Activated CD4-positive, alpha-beta memory T cell treated with anti-CD3 and anti-CD28 coated beads for 36 hours (primary cell): ENCODE results near the gene TLE7. TPM values are rescaled to one million over a fixed set of nuclear protein-coding genes. Genes with fewer than 3 reads are reported as not detected.

Experiments used
- CTCF ChIA-PET: fragments of 350-600 bp; sonication (Branson Sonifier 250); formaldehyde crosslinking; loops from one replicate; lab custom pipeline; 2021; ENCODE audit warnings: antibody characterized with exemption, inconsistent platforms; lab: Charles Lee
- POLR2A ChIA-PET: fragments of 350-600 bp; sonication (Branson Sonifier 250); formaldehyde crosslinking; loops from one replicate; lab custom pipeline; 2021; ENCODE audit warnings: antibody characterized with exemption; lab: Charles Lee
- DNase-seq: peaks from one replicate; pipeline ENCODE4 v3.0.0-alpha.2; 2020
- H3K27ac Mint-ChIP-seq: one replicate; pipeline ENCODE4 v1.8.0; 2021; ENCODE audit warnings: mixed read lengths
- H3K27me3 Mint-ChIP-seq: one replicate; pipeline ENCODE4 v1.8.0; 2021; ENCODE audit warnings: mixed read lengths
- H3K36me3 Mint-ChIP-seq: one replicate; pipeline ENCODE4 v1.8.0; 2021; ENCODE audit warnings: mixed read lengths
- H3K4me1 Mint-ChIP-seq: one replicate; pipeline ENCODE4 v1.8.0; 2021; ENCODE audit warnings: low read depth, mixed read lengths
- H3K4me3 Mint-ChIP-seq: one replicate; pipeline ENCODE4 v1.8.0; 2021; ENCODE audit warnings: mild to moderate bottlenecking, mixed read lengths
- H3K9me3 Mint-ChIP-seq: one replicate; pipeline ENCODE4 v1.8.0; 2021; ENCODE audit warnings: mixed read lengths
- intact Hi-C: fragments of 100-400 bp; cut with micrococcal nuclease; formaldehyde crosslinking; loops from one replicate; pipeline ENCODE4 v1.15.1; 2023
- total RNA-seq, 2 experiments: library from RNA; stranded (reverse); gene quantifications; one replicate each; pipeline ENCODE4 v1.2.3, GENCODE V29; 2021

Gene TLE7
- total RNA-seq, 2 experiments from 2014 or later: not detected

DNA sequence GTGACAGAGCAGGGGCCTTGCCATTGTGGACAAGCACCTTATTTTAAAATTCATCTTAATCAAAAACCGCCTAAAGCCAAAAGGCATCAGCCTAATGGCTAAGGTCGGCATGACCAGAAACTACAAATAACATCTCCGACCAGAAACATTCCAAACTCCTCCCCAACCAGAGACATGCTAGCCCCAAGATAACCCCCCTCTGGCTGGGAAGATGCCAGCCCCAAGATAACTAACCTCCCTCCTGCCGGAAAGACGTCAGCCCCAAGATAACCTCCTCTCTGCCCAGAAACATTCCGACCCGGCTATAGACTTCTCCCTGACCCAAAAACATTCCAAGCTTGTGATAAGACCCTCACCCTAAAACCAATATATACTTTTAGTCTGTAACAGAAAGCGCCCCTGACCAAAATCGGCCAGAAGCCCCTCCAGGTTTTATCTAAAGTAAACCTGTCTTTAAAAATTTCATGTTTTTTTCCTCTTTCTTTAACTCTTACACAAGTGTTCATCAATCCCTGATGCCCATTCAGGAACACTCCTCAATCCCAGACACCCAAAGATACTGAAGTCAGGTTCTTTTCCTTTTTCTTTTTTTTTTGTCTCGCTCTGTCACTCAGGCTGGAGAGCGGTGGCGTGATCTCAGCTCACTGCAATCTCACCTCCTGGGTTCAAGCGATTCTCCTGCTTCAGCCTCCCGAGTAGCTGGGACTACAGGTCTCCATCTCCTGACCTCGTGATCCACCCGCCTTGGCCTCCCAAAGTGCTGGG is 32.7 kb downstream of the TLE7 start:
- ChIA-PET POLR2A (no interaction called here), CTCF (interaction anchor here (3.3 kb wide), 1 partner anchor 202 kb away, joined by 17 read pairs; no protein-coding TSS in a partner anchor)
- Mint-ChIP-seq H3K4me3 (no peak overlapping the region), H3K27ac (no peak overlapping the region), H3K27me3 (peaks cover 27% of the 10 kb centered on the region), H3K4me1 (peaks cover 8% of the 10 kb centered on the region), H3K9me3 (no peaks in the 10 kb centered on the region), H3K36me3 (no peaks in the 10 kb centered on the region)
- intact Hi-C loops: no loop called here
- DNase-seq: no peak

DNA sequence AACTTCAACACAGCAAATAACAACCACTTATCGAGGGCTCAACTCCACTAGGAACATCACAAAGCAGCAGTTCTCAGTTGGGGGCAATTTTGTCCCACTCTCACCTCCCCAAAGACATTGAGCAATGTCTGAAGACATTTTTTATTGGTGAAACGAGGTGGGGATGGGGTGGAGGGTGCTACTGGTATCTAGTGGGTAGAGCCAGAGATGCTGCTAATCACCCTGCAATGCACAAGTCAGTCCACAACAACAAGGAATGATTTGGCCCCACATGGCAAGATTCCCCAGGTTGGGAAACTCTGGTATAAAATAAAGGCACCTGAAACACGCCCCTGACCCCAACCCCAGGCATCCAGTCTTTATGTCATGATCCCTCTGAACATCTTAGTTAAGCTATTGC is 33.3 kb downstream of the TLE7 start:
- intact Hi-C loops: no loop called here
- no peaks in the 10 kb centered on the region for H3K36me3 Mint-ChIP-seq
- no peak overlapping the region for H3K27ac Mint-ChIP-seq
- no peak overlapping the region for H3K4me3 Mint-ChIP-seq
- H3K4me1 Mint-ChIP-seq: peaks cover 8% of the 10 kb centered on the region
- no peaks in the 10 kb centered on the region for H3K9me3 Mint-ChIP-seq
- peaks cover 25% of the 10 kb centered on the region for H3K27me3 Mint-ChIP-seq
- DNase-seq: no peak
- CTCF ChIA-PET: interaction anchor here (3.3 kb wide), 1 partner anchor 202 kb away, joined by 17 read pairs; no protein-coding TSS in a partner anchor
- POLR2A ChIA-PET: no interaction called here

DNA sequence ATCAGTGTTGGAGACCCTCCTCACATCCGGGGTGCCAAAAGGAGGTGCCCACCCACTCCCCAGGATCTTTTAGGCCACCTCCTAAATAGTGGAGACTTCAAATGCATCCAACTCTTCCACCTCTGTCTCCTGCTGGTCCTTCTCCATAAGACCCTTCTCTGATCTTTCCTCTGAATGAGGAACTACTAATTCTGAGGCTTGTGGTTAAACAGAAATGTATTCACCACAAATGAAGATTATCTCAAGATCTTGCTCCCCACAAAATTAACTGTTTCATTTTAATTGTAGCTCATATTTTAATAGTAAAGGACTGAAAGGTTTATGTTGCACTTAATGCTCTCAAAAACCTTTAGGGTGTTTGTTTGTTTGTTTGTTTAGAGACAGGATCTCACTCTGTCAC is 34.1 kb downstream of the TLE7 start:
- Mint-ChIP-seq H3K36me3 (no peaks in the 10 kb centered on the region), H3K4me1 (peaks cover 8% of the 10 kb centered on the region), H3K27me3 (peaks cover 26% of the 10 kb centered on the region), H3K27ac (no peak overlapping the region), H3K4me3 (no peak overlapping the region), H3K9me3 (no peaks in the 10 kb centered on the region)
- ChIA-PET POLR2A (no interaction called here), CTCF (no interaction called here)
- intact Hi-C loops: no loop called here
- DNase-seq: no peak

DNA sequence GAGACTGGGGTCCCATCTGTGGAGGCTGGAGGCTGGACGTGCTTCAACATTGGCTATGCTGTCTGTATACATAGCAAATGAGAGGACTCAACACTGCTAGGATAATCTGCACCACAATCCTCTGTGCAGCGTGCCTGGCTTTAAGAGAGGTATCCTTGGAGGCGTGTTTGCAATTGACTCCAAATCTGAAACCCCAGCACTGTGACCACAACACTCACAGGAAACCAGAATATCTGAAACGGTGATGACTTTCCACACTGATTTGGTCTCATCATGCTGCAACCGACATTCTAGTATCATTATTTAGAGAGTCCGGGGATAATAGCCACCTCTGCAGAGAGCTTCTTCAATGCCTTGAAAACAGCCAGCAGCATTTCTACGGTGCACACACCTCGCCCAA is 35.1 kb downstream of the TLE7 start:
- H3K27me3 Mint-ChIP-seq: peaks cover 22% of the 10 kb centered on the region
- ChIA-PET CTCF (no interaction called here), POLR2A (no interaction called here)
- no peaks in the 10 kb centered on the region for H3K36me3 Mint-ChIP-seq
- H3K4me3 Mint-ChIP-seq: no peak overlapping the region
- H3K27ac Mint-ChIP-seq: no peak overlapping the region
- intact Hi-C loops: no loop called here
- no peak for DNase-seq
- H3K9me3 Mint-ChIP-seq: no peaks in the 10 kb centered on the region
- H3K4me1 Mint-ChIP-seq: peaks cover 5% of the 10 kb centered on the region

DNA sequence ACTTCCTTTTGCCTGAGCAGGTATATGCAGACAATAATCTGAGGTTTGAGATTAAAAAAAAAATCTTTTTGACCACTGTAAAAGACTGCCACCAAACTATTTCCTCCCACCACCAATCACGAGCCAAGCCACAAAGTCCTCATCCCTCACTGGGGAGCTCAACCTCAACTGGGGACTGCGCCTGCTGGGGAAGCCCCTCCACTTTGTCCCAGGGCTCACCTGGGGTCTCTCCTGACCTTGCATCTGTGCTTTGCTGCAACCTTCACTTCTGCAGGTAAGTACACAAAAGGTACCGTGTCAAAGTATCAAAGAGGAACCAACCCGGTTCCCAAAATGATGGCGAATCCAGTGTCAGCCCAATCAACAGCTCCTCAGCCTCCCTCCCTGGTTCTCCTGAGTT is 35.5 kb downstream of the TLE7 start:
- intact Hi-C loops: no loop called here
- ChIA-PET POLR2A (no interaction called here), CTCF (no interaction called here)
- Mint-ChIP-seq H3K9me3 (no peaks in the 10 kb centered on the region), H3K4me1 (peaks cover 5% of the 10 kb centered on the region), H3K36me3 (no peaks in the 10 kb centered on the region), H3K27ac (no peak overlapping the region), H3K4me3 (no peak overlapping the region), H3K27me3 (peaks cover 22% of the 10 kb centered on the region)
- no peak for DNase-seq

DNA sequence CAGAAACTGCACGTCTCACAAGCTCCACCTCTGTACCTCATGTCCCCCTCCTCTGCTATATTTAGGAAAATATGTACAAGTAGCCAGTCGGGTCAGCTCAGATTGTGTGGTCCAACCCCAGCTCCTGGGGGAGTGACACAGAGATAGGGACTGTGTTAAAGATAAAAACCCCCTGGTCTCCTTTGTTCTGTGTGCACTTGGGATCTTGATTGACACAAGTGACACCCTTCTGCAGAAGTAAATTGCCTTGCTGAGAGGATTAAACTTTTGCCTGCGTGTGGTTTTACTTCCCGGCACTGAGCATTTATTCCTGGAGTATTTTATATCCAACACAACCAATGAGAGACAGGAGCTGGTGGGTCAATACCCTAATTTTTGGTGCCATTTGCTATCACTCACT is 37.5 kb downstream of the TLE7 start:
- Mint-ChIP-seq H3K4me1 (peaks cover 5% of the 10 kb centered on the region), H3K27me3 (peaks cover 21% of the 10 kb centered on the region), H3K27ac (no peak overlapping the region), H3K9me3 (no peaks in the 10 kb centered on the region), H3K4me3 (no peak overlapping the region), H3K36me3 (no peaks in the 10 kb centered on the region)
- ChIA-PET POLR2A (no interaction called here), CTCF (interaction anchor here (1.5 kb wide), 1 partner anchor 8 kb away, joined by 8 read pairs; no protein-coding TSS in a partner anchor)
- intact Hi-C loops: no loop called here
- DNase-seq: no peak

DNA sequence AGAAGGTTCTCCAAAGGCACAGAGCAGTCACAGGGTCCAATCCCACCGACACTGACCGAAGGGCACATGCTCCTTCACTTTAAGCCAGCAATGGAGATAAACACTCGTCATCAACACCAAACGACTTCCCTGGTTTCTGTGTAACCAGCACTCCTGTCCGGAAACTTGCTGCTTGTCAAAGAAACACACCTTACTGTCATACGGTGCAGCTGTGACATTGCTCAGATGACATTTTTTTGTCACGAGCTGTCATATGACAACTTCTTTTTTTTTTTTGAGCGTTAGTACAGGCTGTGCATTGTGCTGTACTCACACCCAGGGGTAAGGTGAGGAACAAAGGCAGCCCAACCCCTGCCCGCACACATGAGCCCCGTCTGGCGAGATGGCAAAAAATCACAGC is 39.2 kb downstream of the TLE7 start:
- H3K36me3 Mint-ChIP-seq: no peaks in the 10 kb centered on the region
- CTCF ChIA-PET: interaction anchor here (1.5 kb wide), 1 partner anchor 10 kb away, joined by 8 read pairs; no protein-coding TSS in a partner anchor
- POLR2A ChIA-PET: no interaction called here
- no peak for DNase-seq
- H3K9me3 Mint-ChIP-seq: no peaks in the 10 kb centered on the region
- H3K27ac Mint-ChIP-seq: no peak overlapping the region
- peaks cover 14% of the 10 kb centered on the region for H3K27me3 Mint-ChIP-seq
- no peak overlapping the region for H3K4me3 Mint-ChIP-seq
- intact Hi-C loops: no loop called here
- peaks cover 3% of the 10 kb centered on the region for H3K4me1 Mint-ChIP-seq

DNA sequence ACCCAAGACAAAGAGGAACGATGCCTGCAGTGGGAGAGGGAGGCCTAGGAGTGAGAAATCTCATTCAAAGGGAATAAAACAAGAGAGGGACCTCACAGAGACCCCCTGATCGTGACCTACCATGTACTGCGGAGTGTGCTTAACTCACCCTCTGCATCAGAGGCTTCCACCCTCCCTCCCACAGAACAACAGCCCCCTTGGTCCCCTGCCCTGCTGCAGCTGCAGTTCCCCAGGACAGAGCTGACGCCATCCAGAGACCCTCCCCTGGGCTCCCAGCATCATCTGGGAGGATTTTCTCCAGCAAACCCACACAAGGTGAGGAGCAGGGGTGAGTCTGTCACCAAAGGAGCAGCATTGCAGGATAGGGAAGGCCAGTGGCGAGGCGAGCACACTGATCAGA is 39.8 kb downstream of the TLE7 start:
- intact Hi-C loops: no loop called here
- CTCF ChIA-PET: no interaction called here
- H3K4me3 Mint-ChIP-seq: no peak overlapping the region
- H3K4me1 Mint-ChIP-seq: peaks cover 3% of the 10 kb centered on the region
- no peak for DNase-seq
- POLR2A ChIA-PET: no interaction called here
- H3K9me3 Mint-ChIP-seq: no peaks in the 10 kb centered on the region
- H3K36me3 Mint-ChIP-seq: no peaks in the 10 kb centered on the region
- no peak overlapping the region for H3K27ac Mint-ChIP-seq
- peaks cover 14% of the 10 kb centered on the region for H3K27me3 Mint-ChIP-seq

DNA sequence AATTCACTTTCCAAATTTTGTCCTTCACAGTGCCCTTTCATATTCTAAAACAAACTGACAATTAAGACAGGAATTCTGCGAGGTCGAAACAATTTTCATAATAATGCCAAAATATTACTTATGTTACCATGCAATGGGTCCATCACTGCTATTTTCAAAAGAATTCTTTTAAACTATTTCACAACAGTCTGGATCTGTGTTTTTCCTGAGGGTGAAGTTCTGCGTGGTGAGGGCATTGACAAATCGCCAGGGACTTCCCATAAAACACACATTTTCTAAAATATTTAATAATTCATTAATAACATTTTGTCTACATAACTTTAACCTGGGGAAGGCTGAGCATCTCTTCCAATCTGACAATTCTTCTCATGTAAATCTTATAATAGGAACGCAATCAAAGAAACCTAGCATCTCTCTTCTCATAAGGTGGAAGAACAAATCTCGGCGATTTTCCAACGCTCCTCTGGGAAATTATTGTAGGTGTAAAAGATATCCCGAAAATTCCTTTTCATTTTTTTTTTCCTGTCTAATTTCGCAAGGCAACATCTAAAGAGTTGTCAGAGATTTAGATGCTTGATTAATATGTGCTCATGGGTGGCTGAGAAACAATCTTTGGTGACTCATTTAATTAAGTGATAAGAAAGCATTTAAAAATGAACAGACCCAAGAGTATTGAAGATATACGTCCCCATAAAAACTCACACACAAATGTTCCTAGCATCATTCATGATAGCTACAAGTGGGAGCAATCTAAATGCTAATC is 41.9 kb downstream of the TLE7 start:
- Mint-ChIP-seq H3K9me3 (no peaks in the 10 kb centered on the region), H3K27me3 (peaks cover 13% of the 10 kb centered on the region), H3K27ac (no peak overlapping the region), H3K4me1 (no peaks in the 10 kb centered on the region), H3K36me3 (no peaks in the 10 kb centered on the region), H3K4me3 (no peak overlapping the region)
- POLR2A ChIA-PET: no interaction called here
- intact Hi-C loops: no loop called here
- CTCF ChIA-PET: interaction anchor here (1.2 kb wide), 1 partner anchor 13 kb away, joined by 5 read pairs; no protein-coding TSS in a partner anchor
- no peak for DNase-seq

DNA sequence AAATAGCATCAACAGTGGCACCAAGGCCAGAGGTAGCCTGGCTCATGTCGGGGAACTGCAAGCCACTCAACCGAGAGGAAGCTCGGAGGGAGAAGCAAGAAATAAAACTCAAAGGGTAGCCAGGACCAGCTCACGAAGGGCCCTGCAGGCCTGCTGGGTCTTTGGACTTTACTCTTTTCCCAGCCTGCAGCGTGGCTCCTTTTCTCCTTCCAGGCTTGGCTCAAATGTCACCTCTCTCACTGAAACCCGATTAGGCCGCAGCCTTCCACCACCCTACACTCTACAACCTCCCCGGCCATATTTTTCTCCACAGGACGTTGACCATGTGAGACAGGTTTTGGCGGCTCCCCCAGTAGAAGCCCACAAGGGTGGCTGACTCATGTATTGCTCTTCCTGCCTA is 45.3 kb downstream of the TLE7 start:
- no peak overlapping the region for H3K4me3 Mint-ChIP-seq
- ChIA-PET CTCF (no interaction called here), POLR2A (no interaction called here)
- no peak overlapping the region for H3K27ac Mint-ChIP-seq
- no peaks in the 10 kb centered on the region for H3K36me3 Mint-ChIP-seq
- H3K27me3 Mint-ChIP-seq: peaks cover 13% of the 10 kb centered on the region
- H3K4me1 Mint-ChIP-seq: no peaks in the 10 kb centered on the region
- no peaks in the 10 kb centered on the region for H3K9me3 Mint-ChIP-seq
- DNase-seq: no peak
- intact Hi-C loops: no loop called here

DNA sequence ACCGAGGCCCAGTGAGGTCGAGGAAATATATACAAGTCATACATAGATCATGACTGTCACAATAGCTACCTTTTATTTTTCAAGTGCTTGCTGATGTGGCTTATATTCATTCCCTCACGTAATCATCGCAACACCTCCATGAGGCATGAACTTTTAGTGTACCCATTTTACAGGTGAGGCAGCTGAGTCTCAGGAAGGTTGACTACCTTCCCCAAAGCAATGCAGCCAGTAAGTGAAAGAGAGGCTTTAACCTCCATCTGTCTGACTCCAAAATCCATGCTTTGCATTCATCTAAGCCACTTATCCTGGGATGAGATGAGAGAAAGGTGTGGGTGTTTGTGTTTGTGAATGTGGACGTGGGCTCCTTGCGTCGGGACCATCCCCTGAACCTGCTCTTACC is 52.5 kb downstream of the TLE7 start:
- H3K36me3 Mint-ChIP-seq: no peaks in the 10 kb centered on the region
- H3K27me3 Mint-ChIP-seq: peaks cover 32% of the 10 kb centered on the region
- intact Hi-C loops: no loop called here
- no peak for DNase-seq
- ChIA-PET CTCF (interaction anchor here (1.5 to 1.9 kb wide), 2 partner anchors 24 to 31 kb away, joined by 4 to 5 read pairs; partner anchors contain the start of gene CALB2), POLR2A (no interaction called here)
- no peak overlapping the region for H3K27ac Mint-ChIP-seq
- no peaks in the 10 kb centered on the region for H3K4me1 Mint-ChIP-seq
- H3K9me3 Mint-ChIP-seq: no peaks in the 10 kb centered on the region
- H3K4me3 Mint-ChIP-seq: no peak overlapping the region

DNA sequence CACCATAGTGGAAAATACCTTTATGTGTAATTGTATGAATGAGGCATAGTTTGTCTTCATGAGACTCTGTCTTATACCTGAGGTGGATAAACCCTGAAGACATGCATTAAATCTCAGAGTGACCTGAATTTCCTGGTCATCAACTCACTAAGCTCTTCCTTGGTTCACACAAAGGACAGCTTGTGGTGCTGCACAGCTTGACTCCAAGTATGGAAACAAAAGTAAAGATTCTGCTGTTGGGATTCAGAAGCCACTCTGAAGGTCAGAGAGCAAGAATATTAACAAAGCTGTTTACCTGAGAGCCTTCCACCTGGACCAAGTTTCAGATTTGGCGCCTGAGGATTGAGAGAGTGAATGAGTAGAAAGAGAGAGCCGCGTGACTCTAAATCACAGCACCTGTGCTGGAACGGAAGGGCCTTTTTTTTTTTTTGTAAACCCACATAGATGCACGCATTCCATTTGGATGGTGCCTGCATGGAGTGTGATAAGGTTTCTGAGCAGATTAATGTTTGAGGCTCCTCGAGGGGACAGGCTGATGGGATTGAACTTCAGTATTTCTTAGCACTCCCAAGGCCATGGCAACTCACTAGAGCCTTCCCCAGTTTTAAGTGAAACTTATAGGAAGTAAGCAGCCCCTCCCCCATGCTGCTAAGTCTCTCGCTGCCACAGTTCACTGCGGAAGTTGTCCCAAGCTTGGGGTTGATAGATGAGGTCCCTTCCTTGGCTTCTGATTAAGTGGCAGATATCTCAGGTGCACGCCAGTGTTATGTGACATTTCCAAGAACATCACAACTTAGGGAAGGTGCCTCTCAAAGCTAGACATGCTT is 54.6 kb downstream of the TLE7 start:
- no peaks in the 10 kb centered on the region for H3K4me1 Mint-ChIP-seq
- intact Hi-C loops: no loop called here
- no peaks in the 10 kb centered on the region for H3K9me3 Mint-ChIP-seq
- H3K4me3 Mint-ChIP-seq: no peak overlapping the region
- H3K36me3 Mint-ChIP-seq: no peaks in the 10 kb centered on the region
- no peak for DNase-seq
- H3K27me3 Mint-ChIP-seq: peaks cover 28% of the 10 kb centered on the region
- POLR2A ChIA-PET: no interaction called here
- CTCF ChIA-PET: interaction anchor here (1.1 kb wide), 1 partner anchor 25 kb away, joined by 5 read pairs; no protein-coding TSS in a partner anchor
- H3K27ac Mint-ChIP-seq: no peak overlapping the region
